GM12891 (cell line): Measurements from ENCODE around the gene NOVA1.

Source experiments
- PAX5 ChIP-seq: IDR thresholded peaks from 2 replicates; pipeline ENCODE4 v1.6.1; 2011; ENCODE audit warnings: low read length, moderate library complexity, mild to moderate bottlenecking; ENCODE audit not compliant: insufficient read depth, severe bottlenecking
- POLR2A ChIP-seq: IDR thresholded peaks from 2 replicates; pipeline ENCODE4 v1.6.1; 2011; ENCODE audit warnings: low read depth, low read length, control low read depth
- POLR2AphosphoS5 ChIP-seq: IDR thresholded peaks from 2 replicates; pipeline ENCODE4 v1.6.1; 2011; ENCODE audit warnings: low read depth, low read length, control low read depth
- POU2F2 ChIP-seq: IDR thresholded peaks from 2 replicates; pipeline ENCODE4 v1.6.1; 2011; ENCODE audit warnings: low read depth, mild to moderate bottlenecking, control low read depth, low read length, moderate library complexity
- SPI1 ChIP-seq: IDR thresholded peaks from 2 replicates; pipeline ENCODE4 v1.6.1; 2011; ENCODE audit warnings: low read depth, low read length, control low read depth
- TAF1 ChIP-seq: IDR thresholded peaks from 2 replicates; pipeline ENCODE4 v1.6.1; 2011; ENCODE audit warnings: low read depth, low read length, control low read depth

DNA sequence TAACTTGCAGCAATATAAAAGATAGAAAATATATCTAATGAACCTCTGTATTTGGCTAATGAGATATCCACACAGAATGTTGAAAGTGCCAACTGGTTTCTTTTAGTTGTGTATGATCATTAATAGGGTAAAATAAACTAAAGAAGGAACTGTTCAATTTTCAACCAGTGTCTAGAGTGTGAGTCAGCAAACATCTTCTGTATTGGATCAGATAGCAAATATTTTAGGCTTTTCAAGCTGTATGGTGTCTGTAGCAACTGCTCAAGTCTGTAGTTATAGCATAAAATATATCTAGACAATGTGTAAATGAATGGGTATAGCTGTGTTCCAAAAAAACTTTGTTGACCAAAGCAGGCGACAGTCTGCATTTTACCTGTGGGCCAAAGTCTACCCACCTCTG lies 23.5 kb upstream of the NOVA1 start:
- TF ChIP-seq SPI1 (no peak), POLR2AphosphoS5 (no peak), POLR2A (no peak), TAF1 (no peak), PAX5 (no peak), POU2F2 (no peak)
